Measurements from ENCODE around the gene FRMD4A.
"Not testable (repeated sequence)": the region's sequence is repeated elsewhere in the genome, so short reads cannot be mapped to it uniquely, and the experiment has no call there.

- TF ChIP-seq POLR2A, CTCF (IDR thresholded peaks at IDR 0.05): not testable (repeated sequence)
Measured at GRCh38 chr10:14228798-14229197, 101.9 kb downstream of the FRMD4A start.

Measured in uterus (tissue), 2 donors.